ENCODE data around the gene ANKRD44.
"Not testable (repeated sequence)": the region's sequence is repeated elsewhere in the genome, so short reads cannot be mapped to it uniquely, and the experiment has no call there.

ANKRD44 gene

GRCh38 chr2:197075754-197076337 lies 234.7 kb downstream of the ANKRD44 start:
- DNase-seq (ENCODE audit: low read depth): peak; percentile 20

GRCh38 chr2:197075281-197075680 lies 235.3 kb downstream of the ANKRD44 start:
- no peak for DNase-seq (ENCODE audit: low read depth)

DNA sequence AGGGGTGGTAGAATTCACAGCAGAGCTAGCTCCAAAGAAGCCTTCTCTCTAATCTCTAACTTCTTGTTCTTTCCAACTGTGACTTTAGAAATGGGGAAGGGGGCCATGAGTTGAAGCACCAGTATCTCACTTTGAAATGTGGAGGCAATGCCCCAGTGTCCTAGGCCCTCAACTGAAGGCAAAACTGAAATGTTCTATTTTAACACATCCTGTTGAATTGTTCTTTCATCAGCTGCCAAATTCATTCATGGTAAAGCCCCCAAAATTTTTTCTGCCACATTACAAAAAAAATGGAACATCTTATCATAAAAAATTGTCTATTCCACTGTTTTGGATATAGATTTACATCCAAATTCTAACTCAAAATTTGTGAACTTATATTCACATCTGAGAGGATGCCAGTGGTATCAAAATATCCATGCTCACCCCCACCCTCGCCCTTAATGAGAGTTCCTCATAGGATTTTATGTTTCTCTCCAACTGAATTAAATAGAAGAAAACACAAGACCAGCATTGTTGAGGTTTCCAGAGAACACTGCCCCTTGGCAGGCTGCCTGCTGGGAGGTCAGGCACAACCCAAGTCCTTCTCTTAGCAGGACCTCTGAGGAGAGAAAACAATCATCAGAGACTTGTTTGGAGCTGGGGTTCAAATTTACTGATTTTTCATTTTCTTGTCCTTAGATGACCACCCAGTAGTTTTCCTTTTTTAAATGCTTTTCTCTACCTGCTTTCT lies 236.7 kb downstream of the ANKRD44 start:
- peak; percentile 62 for DNase-seq (ENCODE audit: low read depth)

GRCh38 chr2:197073270-197073669 lies 237.3 kb downstream of the ANKRD44 start:
- DNase-seq (ENCODE audit: low read depth): no peak

DNA sequence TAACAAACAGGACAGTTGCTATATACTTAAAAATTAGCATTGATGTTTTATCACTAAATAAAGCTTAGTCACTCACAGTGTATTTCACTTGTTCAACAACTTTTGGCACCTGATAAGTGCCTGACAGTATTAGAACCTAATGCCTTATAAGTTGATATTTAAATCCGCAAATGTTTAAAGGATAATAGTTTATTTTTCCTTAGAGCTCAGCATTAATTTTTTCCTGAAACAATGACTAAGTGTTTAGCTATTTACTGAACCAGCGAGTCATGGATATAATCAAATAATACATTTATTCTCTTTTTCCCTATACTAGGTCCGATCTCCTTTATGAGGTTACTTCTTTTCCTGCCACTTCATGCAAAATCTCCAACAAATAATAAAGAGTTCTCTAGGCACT lies 238.0 kb downstream of the ANKRD44 start:
- DNase-seq (ENCODE audit: low read depth): peak; percentile 21

- no peak for DNase-seq (ENCODE audit: low read depth)
Observed at GRCh38 chr2:197071790-197072436, 238.7 kb downstream of the ANKRD44 start.

DNA sequence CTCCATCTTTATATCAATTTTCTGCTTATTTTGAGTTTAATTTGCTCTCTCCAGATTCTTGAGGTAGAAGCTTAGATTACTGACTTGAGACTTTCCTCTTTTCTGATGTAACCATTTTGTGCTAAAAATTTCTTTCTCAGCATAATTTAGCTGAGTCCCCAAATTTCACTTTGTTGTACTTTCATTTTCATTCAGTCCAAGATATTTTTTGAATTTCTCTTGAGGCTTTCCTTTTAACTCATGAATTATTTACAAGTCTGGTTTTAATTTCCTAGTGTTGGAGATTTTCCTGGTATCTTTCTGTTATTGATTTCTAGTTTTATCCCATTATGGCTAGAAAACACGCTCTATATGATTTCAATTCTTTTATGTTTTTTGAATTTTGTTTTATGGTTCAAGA lies 239.4 kb downstream of the ANKRD44 start:
- no peak for DNase-seq (ENCODE audit: low read depth)

- DNase-seq (ENCODE audit: low read depth): no peak
Observed at GRCh38 chr2:197069958-197070357, 240.6 kb downstream of the ANKRD44 start.

DNA sequence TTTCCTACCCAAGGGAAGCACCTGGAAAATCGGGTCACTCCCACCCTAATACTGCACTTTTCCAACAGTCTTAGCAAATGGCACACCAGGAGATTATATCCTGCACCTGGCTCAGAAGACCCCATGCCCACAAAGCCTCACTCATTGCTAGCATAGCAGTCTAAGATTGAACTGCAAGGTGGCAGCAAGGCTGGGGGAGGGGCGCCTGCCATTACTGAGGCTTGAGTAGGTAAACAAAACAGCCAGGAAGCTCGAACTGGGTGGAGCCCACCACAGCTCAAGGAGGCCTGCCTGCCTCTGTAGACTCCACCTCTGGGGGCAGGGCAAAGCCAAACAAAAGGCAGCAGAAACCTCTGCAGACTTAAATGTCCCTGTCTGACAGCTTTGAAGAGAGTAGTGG lies 248.0 kb downstream of the ANKRD44 start:
- not testable (repeated sequence) for DNase-seq (ENCODE audit: low read depth)

DNA sequence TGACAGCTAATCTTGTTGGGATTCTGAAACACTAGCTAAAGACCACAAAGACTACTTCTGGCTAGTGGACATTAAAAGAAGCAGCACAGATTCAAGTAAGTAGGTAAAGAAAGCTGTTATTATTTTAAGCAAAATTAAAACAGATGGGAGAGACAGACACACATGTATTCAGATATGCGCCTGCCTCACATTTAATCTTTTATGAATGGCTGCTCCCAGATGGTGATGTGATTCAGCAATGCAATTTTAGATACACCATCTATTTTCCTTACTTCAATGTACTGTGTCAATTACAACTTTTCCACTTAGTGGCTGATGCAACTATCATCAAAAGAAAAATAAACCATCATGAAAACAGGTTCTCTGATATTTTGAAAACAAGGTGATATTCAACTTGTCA lies 251.1 kb downstream of the ANKRD44 start:
- DNase-seq (ENCODE audit: low read depth): no peak

DNA sequence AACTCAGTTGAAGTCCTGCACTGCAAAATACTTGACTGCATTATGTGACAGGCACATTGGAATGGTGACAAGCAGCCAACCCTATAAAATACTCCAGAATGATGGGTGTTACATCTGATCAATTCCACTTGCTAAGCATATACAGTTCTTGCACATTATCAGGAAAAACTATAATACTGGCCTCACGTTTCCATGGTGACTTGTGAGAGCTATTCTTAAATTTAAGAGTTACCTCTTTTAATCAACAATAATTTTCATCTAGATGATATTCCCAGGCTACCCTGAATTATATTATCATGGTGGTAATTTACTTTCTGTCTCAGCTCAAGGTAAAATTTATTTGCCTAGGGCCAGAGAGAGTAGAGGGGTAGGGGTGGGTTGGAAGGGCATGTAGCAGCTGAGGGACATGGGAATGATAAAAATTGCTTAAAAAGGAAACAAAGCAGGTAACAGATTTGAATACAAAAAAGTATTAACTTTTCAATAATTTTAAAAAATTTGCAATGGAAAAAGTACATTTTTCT lies 251.7 kb downstream of the ANKRD44 start:
- DNase-seq (ENCODE audit: low read depth): no peak

GRCh38 chr2:197057959-197058358 lies 252.6 kb downstream of the ANKRD44 start:
- no peak for DNase-seq (ENCODE audit: low read depth)

DNA sequence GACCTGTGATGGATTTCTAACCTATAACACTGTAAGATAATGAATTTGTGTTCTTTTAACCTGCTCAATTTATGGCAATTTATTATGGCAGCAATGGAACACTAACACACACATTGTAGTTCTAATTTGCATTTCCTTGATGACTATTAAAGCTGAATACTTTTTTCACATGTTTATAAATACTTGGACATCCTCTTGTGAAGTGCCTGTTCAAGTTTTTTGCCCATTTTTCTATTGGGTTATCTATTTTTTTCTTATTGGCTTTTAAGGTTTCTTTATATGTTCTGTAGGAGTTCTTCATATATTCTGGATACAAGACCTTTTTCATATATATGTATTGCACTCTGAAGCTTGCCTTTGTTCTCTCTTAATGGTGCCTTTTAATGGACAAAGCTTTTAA lies 255.5 kb downstream of the ANKRD44 start:
- DNase-seq (ENCODE audit: low read depth): no peak

DNA sequence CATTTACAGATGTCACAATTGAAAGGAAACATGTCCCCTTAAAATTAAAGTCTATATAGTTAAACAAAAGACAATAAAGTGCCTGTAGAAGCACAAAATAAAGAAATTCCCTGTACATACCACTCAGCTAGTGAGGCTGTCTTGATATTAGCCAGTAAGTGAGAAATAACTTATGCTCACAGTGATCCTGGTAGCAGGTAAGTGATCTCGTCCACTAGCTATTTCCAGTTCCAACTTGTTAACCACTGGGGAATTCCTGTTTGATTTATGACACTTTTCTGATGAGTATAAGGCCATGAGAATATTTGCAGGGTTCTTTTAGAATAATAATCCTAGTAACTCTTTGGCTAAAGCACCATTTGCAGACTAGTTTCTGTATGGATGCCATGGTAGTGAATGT lies 256.1 kb downstream of the ANKRD44 start:
- DNase-seq (ENCODE audit: low read depth): no peak

GRCh38 chr2:197052356-197052755 lies 258.2 kb downstream of the ANKRD44 start:
- DNase-seq (ENCODE audit: low read depth): no peak

DNA sequence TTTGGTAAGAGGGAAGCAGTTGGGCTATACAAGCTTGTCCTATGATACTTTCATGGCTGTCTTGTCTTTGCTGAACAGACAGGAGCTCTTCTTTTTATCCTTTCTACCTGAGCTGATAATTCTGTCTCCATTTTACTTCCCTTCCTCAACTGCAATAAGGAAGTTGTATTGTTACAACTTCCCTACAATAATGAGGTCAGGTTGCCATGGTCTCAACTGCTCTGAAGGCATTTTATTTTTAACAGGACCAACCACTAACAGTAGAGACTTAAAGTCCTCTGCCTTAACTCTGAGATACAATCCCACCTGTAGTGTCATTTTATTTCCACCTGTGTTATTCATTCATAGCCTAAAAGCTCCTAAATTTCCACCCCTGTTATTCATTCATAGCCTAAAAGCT lies 265.5 kb downstream of the ANKRD44 start:
- no peak for DNase-seq (ENCODE audit: low read depth)

DNA sequence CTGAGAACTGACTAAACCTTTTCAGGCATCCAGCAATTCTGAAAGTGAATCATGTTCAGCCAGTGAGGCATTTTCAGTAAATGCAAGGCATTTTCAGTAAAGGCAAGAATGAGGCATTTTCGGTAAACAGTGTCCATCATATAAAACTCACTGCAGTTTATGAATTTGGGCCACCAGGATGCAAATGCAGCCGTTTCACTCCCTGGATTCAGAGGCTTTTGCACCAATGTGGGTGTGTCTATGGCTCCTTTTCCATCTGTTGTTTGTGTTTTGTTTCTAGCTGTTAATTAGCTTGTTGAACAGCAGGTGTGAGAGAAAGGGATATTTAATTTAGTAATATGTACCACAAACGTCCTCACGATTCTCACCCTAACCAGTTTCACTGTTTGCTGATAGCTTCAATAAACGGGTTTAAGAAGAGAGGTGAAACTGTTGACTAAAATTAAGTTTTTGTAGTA lies 267.8 kb downstream of the ANKRD44 start:
- DNase-seq (ENCODE audit: low read depth): peak; percentile 13

DNA sequence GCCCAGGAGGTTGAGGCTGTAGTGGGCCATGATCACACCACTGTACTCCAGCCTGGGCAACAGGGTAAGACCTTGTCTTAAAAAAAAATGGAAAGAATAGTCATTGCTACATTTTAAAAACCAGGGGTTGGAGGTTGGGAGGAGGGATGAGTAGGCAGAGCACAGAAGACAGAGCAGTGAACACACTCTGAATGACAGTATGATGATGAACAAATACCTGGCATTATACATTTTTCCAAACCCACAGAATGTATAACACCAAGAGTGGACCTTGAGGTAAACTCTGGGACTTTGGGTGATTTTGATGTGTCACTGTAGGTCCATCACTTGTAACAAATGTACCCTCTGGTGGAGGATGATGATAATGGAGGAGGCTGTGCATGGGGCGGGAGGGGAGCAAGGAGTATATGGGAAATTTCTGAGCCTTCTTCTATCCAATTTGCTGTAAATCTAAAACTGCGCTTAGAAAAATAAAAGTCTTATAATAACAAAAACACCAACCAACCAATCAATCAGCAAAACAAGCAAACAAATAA lies 272.6 kb downstream of the ANKRD44 start:
- peak; percentile 6 for DNase-seq (ENCODE audit: low read depth)

GRCh38 chr2:197035002-197035401 lies 275.6 kb downstream of the ANKRD44 start:
- no peak for DNase-seq (ENCODE audit: low read depth)

DNA sequence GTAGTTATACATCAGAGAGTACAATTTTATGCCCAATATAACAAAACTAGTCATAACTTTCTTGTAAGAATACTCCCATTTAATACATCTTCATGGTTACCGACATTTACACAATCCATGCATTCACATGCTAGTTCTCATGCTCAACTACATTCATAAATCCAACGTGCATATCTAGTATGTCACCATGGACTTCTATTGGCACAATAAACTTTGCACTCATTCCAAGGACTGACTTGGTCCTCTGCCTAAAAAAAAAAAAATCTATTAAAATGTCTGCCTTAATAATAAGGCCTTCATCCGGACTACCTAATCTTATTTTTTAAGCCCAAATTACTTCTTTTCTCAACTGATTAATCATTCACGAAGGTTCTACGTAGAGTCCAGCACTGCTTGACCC lies 276.3 kb downstream of the ANKRD44 start:
- no peak for DNase-seq (ENCODE audit: low read depth)

DNA sequence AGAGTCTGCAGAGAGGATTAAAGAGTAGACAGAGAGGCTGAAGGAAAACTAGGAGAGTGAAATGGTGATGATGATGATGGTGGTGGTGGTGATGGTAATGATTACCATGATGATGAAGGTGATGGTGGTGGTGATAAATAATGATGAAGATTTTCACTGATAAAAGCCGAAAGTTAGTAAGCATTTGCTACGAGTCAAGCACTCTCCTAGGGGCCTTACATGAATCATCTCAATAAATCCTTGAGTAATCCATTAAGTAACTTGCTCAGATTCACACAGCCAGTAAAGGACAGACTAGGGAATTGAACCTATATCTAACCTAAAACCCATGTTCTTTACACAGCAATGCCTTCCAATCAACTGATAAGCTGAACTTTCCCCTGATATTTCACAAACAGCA lies 277.4 kb downstream of the ANKRD44 start:
- DNase-seq (ENCODE audit: low read depth): peak; percentile 23

DNA sequence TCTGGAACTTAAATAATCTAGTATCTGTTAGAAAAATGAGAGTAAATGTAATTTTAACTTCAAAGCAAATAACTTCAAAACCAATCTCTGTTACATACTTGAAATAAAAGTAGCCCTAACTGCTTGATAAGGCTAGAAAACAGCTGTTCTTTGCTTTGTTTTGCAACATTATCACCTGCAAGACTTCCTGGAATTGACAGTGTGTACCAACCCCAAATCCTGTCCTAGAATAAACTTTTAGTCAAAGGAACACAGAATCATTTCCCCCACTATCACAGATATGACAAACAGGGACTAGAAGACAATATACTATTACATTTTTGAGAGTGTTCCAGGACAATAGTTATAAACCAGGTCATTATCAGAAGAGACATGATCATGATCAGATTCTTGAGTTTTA lies 278.8 kb downstream of the ANKRD44 start:
- no peak for DNase-seq (ENCODE audit: low read depth)

- DNase-seq (ENCODE audit: low read depth): no peak
Observed at GRCh38 chr2:197030090-197030489, 280.5 kb downstream of the ANKRD44 start.

Measured in EH (cell line).